Measurements from ENCODE around the gene TICRR.

DNA sequence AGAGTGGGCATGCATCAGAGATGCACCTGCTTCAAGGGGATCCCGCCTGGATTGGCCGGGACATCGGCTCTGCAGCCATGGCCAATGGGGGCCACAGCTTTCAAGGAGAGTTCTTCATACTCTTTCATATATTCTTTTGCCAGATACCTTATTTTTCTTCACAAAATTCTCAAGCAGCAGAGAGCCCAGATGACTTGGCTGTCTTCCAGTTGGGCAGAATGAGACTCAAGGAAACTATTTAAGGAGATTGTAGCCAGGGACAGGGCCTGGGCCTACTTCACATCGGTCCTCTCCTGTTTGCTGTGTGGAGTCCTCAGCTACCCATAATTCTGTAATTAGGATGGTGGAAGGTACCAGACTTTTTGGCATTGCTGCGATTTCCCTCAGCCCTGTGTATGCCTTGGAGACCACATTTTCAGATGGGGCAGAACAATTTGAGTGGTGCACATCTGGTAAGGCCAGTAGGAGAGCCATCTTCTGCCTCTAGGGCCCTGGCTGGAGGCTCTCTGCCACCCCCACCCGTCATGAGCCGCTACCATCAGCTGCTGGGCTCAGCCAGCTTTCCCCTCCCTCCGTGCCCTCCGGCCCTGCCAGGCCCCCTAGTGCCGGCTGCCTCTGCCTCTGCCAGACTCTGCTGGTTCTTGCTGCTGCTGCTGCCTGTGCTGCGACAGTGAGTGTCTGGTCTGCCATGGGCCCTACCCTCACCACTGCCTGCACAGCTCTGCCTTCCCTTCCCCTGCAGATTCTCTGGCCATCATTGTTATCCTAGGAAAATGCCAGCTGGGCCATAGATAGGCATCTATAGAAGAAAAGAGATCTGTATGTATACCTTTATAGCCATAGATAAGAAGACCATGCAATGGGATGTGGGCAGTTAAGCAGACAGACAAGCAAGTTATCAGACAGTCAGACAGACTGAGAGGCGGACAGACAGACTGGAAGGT, 97.2 kb downstream of the TICRR start:
- no peak for TF ChIP-seq POLR2A (IDR thresholded peaks at IDR 0.05; ENCODE audit: low read depth, low read length)
- TF ChIP-seq POLR2AphosphoS5 (IDR thresholded peaks at IDR 0.05; ENCODE audit: low read depth, low read length), result no peak
- no peak for TF ChIP-seq TAF1 (IDR thresholded peaks at IDR 0.05; ENCODE audit: low read depth, low read length)

Measured in GM12891 (cell line).